GM08714 (cell line): ENCODE results near the gene DNAH12.
"Not testable (repeated sequence)": the region's sequence is repeated elsewhere in the genome, so short reads cannot be mapped to it uniquely, and the experiment has no call there.

Experiments used
- H3K4me3 ChIP-seq: fragments of 200-500 bp; sonication (Bioruptor generic); 2 replicates; pipeline ENCODE4 v1.5.1; 2014; ENCODE audit warnings: mild to moderate bottlenecking, low read length, inconsistent platforms
- ZNF274 ChIP-seq: IDR thresholded peaks from 2 replicates; pipeline ENCODE4 v1.6.1; 2012; ENCODE audit warnings: mild to moderate bottlenecking, low read depth, low read length

DNAH12 gene

DNA sequence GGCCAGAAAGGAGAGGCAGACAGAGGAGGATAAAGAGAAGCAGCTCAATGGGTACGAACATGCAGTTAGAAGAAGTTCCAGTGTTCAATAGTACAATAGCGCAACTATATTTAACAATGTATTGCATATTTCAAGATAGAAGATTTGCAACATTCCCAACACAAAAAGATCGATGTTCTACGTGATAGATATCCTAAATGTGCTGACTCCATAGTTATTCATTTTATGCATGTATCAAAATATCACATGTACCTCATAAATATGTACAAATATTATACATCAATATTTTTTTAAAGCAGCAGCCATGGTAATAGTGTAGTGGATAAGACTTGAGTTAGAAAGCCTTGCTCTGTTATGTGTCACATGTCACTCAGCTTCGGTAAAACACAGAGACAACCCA is 141.5 kb downstream of the DNAH12 start:
- H3K4me3 ChIP-seq, result no peak overlapping the region
- no peak for TF ChIP-seq ZNF274

DNA sequence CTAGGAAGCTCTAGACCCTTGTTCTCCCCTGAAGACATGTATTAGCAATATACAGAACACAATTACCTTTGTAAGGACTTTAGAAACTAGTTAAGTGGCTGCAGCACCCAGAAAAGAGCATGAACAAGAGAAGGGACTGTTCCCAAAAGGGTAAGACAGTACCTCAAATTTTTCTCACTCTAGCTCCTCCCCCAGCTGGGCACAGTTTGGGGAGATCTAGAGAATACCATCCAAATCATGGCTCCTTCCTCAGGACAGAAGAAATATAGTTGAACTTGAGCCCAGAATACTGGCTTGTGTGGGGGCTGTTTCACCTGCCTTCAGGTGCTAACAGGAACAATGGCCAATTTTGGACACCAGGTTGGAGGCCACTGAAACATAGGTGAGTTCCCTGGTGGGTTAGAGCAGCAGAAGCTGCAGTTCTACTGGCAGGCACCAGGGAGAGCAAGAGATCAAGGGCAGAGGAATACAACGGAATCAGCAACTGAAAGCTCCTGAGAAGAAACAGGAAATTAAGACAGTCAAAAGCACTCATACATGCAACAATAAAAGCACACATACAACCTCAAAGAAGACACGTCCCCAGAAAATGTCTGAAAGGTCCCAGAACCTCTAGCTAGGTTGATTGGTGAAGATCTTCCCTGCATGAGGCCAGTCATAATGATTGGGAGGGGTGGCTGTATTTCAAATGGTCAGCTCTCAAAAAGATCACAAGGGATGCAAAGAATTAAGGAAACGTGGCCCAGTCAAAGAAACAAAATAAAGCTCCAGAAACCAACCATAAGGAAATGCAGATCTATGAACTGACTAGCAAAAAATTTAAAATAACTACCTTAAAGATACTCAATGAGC is 146.7 kb downstream of the DNAH12 start:
- no peak overlapping the region for H3K4me3 ChIP-seq
- TF ChIP-seq ZNF274, result no peak

GRCh38 chr3:57393977-57394376 is 150.2 kb downstream of the DNAH12 start:
- H3K4me3 ChIP-seq, result no peak overlapping the region
- TF ChIP-seq ZNF274, result no peak

- no peak overlapping the region for H3K4me3 ChIP-seq
- TF ChIP-seq ZNF274, result no peak
Measured at GRCh38 chr3:57391767-57392166, 152.4 kb downstream of the DNAH12 start.

- H3K4me3 ChIP-seq, result no peak overlapping the region
- no peak for TF ChIP-seq ZNF274
Measured at GRCh38 chr3:57389271-57389670, 154.9 kb downstream of the DNAH12 start.

- H3K4me3 ChIP-seq, result no peak overlapping the region
- no peak for TF ChIP-seq ZNF274
Measured at GRCh38 chr3:57386307-57386706, 157.8 kb downstream of the DNAH12 start.

- no peak overlapping the region for H3K4me3 ChIP-seq
- TF ChIP-seq ZNF274, result no peak
Measured at GRCh38 chr3:57385498-57385897, 158.6 kb downstream of the DNAH12 start.

- no peak for TF ChIP-seq ZNF274
Measured at GRCh38 chr3:57383838-57384237, 160.3 kb downstream of the DNAH12 start.

GRCh38 chr3:57383406-57383805 is 160.7 kb downstream of the DNAH12 start:
- TF ChIP-seq ZNF274, result no peak
- H3K4me3 ChIP-seq, result no peak overlapping the region

More at GRCh38 chr3:57383838-57384237, 160.3 kb downstream of the DNAH12 start:
- H3K4me3 ChIP-seq, result no peak overlapping the region

DNA sequence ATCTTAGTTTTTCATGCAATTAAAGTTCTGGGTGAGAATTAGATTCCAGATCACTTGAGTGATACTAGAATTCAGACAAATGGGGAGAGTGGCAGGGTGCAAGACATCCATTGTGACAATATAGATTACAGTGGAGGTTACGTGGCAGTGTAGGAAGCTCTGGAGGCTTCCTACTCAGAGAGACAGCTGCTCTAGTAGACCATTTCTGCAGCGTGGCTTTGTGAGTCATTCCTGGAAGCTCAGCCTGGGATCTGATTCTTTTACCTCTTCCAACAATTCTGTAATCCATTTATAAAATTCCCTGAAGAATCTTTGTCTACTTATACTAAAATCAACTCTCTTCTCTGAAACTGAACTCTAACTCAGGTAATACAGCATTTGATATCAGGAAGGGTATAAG is 161.2 kb downstream of the DNAH12 start:
- TF ChIP-seq ZNF274, result no peak
- H3K4me3 ChIP-seq, result peak overlapping the region; percentile 34; the same call in 1 of the 2 replicates

DNA sequence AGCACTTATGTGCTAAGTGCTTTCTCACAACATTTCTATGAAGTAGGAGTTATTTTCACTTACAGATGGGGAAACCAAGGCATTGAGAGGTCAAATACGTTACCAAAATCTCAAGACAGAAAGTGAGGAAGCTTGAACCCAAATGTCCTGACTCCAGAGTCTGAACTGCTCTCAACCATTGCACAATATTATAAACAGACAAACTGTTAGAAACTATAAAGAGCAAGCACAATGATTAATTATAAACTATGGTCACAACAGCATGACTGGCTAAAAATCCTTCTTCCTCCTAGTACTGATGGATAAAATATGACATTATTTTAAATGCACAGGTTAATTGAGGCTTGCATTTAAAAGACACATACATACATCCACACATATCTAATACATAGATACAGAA is 173.8 kb downstream of the DNAH12 start:
- H3K4me3 ChIP-seq, result no peak overlapping the region
- TF ChIP-seq ZNF274, result no peak

DNA sequence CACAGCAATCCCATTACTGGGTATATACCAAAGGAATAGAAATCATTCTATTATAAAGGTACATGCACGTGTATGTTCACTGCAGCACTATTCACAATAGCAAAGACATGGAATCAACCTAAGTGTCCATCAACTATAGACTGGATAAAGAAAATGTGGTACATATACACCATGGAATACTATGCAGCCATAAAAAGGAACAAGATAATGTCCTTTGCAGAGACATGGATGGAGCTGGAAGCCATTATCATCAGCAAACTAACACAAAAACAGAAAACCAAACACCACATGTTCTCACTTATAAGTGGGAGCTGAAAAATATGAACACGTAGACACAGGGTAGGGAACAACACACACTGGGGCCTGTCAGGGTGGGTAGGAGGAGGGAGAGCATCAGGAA is 179.1 kb downstream of the DNAH12 start:
- H3K4me3 ChIP-seq, result not testable (repeated sequence)

DNA sequence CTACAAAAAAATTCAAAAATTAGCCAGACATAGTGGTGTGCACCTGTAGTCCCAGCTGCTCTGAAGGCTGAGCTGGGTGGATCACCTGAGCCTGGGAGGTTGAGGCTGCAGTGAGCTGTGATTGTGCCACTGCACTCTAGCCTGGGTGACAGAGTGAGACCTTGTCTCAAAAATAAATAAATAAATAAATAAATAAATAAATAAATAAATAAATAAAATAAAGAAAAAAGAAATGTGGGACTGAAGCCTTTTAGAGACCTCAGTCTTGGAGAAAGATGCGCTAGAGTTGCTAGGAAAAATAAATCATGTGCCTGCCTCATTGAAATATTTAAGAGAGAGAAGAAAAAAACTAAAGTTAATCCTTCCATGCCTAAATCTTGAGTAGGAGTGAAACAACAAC is 187.9 kb downstream of the DNAH12 start:
- not testable (repeated sequence) for H3K4me3 ChIP-seq

GRCh38 chr3:57354768-57355167 is 189.4 kb downstream of the DNAH12 start:
- H3K4me3 ChIP-seq, result no peak overlapping the region
- no peak for TF ChIP-seq ZNF274

DNA sequence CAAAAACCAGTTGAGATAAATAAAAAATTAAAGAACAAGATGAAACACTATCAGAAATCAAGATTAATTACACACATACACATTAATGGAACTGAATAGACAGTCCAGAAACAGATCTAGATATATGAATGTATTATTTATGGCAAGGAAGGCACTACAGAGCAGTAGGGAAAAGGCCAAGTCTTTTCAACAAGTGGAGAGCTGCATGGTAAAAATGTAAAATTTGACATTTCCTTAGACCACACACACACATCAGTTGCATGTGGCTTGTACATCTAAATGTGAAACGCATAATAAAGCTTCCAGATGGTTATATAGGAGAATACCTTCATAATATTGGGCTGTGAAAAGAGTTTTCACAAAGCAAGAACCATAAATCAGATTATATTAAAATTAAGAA is 193.9 kb downstream of the DNAH12 start:
- no peak for TF ChIP-seq ZNF274
- H3K4me3 ChIP-seq, result no peak overlapping the region

DNA sequence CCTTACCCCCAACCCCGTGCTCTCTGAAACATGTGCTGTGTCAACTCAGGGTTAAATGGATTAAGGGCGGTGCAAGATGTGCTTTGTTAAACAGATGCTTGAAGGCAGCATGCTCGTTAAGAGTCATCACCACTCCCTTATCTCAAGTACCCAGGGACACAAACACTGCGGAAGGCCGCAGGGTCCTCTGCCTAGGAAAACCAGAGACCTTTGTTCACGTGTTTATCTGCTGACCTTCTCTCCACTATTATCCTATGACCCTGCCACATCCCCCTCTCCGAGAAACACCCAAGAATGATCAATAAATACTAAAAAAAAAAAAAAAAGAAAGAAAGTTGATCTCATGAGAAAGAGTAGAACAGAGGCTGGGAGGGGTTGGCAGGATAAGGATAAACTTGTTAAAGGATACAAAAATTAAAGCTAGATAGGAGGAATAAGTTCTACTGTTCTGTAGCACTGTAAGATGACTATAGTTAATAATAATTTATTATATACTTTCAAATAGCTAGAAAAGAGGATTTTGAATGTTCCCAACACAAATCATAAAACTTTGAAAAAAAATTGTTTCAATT is 205.0 kb downstream of the DNAH12 start:
- not testable (repeated sequence) for H3K4me3 ChIP-seq

- not testable (repeated sequence) for H3K4me3 ChIP-seq
Measured at GRCh38 chr3:57338272-57339070, 205.7 kb downstream of the DNAH12 start.
